H1 (cell line): ENCODE results near the gene SIPA1L3. TPM values are rescaled to one million over a fixed set of nuclear protein-coding genes. Genes with fewer than 3 reads are reported as not detected.

Source experiments
- CTCF ChIA-PET: fragments of 300-600 bp; sonication (Branson Sonifier 250); formaldehyde crosslinking; loops from one replicate; lab custom pipeline; 2021; ENCODE audit not compliant: partially characterized antibody; lab: Charles Lee
- POLR2A ChIA-PET: fragments of 300-600 bp; sonication (Branson Sonifier 250); formaldehyde crosslinking; loops from one replicate; lab custom pipeline; 2021; ENCODE audit warnings: inconsistent platforms; ENCODE audit not compliant: partially characterized antibody; lab: Charles Lee
- DNase-seq, 2 experiments: peaks; one replicate each; pipeline versions ENCODE4 v3.0.0 to v3.0.0-alpha.2; 2010 to 2022; ENCODE audit warnings: low spot score in 2 of 2, low read depth in 1 of 2, mixed read lengths in 1 of 2
- FAIRE-seq: peaks from 2 replicates; lab custom pipeline; 2011; peaks lifted over from hg19 to GRCh38; lab: Jason Lieb, UNC
- H2AFZ ChIP-seq: 2 replicates; pipeline ENCODE4 v1.8.1; 2012; ENCODE audit warnings: low read length, inconsistent platforms
- H2AK5ac ChIP-seq: 2 replicates; pipeline ENCODE4 v1.6.1; 2013; ENCODE audit warnings: low read depth, low read length
- H2BK120ac ChIP-seq: replicated peaks from 2 replicates; pipeline ENCODE3; 2013; ENCODE audit warnings: low read depth, low read length, inconsistent platforms
- H2BK12ac ChIP-seq: 2 replicates; pipeline ENCODE4 v1.6.1; 2013; ENCODE audit warnings: low read depth, low read length
- H2BK15ac ChIP-seq: 2 replicates; pipeline ENCODE4 v1.6.1; 2013; ENCODE audit warnings: low read length
- H2BK20ac ChIP-seq: 2 replicates; pipeline ENCODE4 v1.6.1; 2013; ENCODE audit warnings: low read length
- H2BK5ac ChIP-seq: 2 replicates; pipeline ENCODE4 v1.6.1; 2013; ENCODE audit warnings: low read depth, low read length
- H3K14ac ChIP-seq: 2 replicates; pipeline ENCODE4 v1.6.1; 2013; ENCODE audit warnings: inconsistent platforms; ENCODE audit not compliant: insufficient read length
- H3K18ac ChIP-seq: 2 replicates; pipeline ENCODE4 v1.6.1; 2013; ENCODE audit warnings: low read length; ENCODE audit errors: extremely low read depth
- H3K23ac ChIP-seq: 2 replicates; pipeline ENCODE4 v1.6.1; 2013; ENCODE audit warnings: inconsistent platforms; ENCODE audit not compliant: insufficient read length
- H3K23me2 ChIP-seq: 2 replicates; pipeline ENCODE4 v1.6.1; 2013; ENCODE audit warnings: low read depth, low read length
- H3K27ac ChIP-seq: 2 replicates; pipeline ENCODE4 v1.6.1; 2011; ENCODE audit warnings: low read depth, low read length, inconsistent platforms
- H3K27me3 ChIP-seq, 4 experiments: replicated peaks in 1 of 4; 1 replicate in 1 of 4; 2 replicates in 3 of 4; pipeline versions ENCODE4 v1.6.1 to v1.8.1; 2011 to 2013; ENCODE audit warnings: low read length in 3 of 4, mild to moderate bottlenecking in 3 of 4, inconsistent platforms in 2 of 4, mixed read lengths in 2 of 4, moderate library complexity in 1 of 4; ENCODE audit not compliant: control insufficient read depth in 3 of 4, insufficient read depth in 3 of 4; ENCODE audit errors: extremely low read depth in 1 of 4
- H3K36me3 ChIP-seq, 4 experiments: 2 replicates each; pipeline versions ENCODE4 v1.6.1 to v1.8.1; 2011 to 2013; ENCODE audit warnings: mild to moderate bottlenecking in 4 of 4, low read length in 3 of 4, moderate library complexity in 2 of 4, control low read depth in 1 of 4, inconsistent platforms in 1 of 4; ENCODE audit not compliant: insufficient read depth in 4 of 4, control insufficient read depth in 2 of 4
- H3K4ac ChIP-seq: replicated peaks from 2 replicates; pipeline ENCODE3; 2013; ENCODE audit warnings: low read length, low read depth, mixed read lengths, inconsistent platforms; ENCODE audit not compliant: insufficient read length
- H3K4me1 ChIP-seq, 4 experiments: replicated peaks in 1 of 4; 1 replicate in 1 of 4; 2 replicates in 3 of 4; pipeline versions ENCODE4 v1.6.1 to v1.8.1; 2011 to 2013; ENCODE audit warnings: low read length in 3 of 4, inconsistent platforms in 2 of 4, mixed read lengths in 1 of 4; ENCODE audit not compliant: insufficient read depth in 4 of 4, control insufficient read depth in 3 of 4
- H3K4me2 ChIP-seq, 2 experiments: 2 replicates each; pipeline versions ENCODE4 v1.6.1 to v1.8.1; 2011 to 2013; ENCODE audit warnings: low read depth in 2 of 2, low read length in 2 of 2, control low read depth in 1 of 2, inconsistent platforms in 1 of 2, mild to moderate bottlenecking in 1 of 2; ENCODE audit not compliant: insufficient read depth in 1 of 2
- H3K4me3 ChIP-seq, 4 experiments: fragments of 200-600, 300-600 bp in 1 of 4; sonication (generic), shearing (Covaris generic), sonication (Bioruptor Twin) in 1 of 4; 2 replicates each; pipeline versions ENCODE4 v1.5.1 to v1.8.1; 2011 to 2016; ENCODE audit warnings: low read length in 4 of 4, low read depth in 3 of 4, control low read depth in 2 of 4, inconsistent platforms in 2 of 4, mild to moderate bottlenecking in 2 of 4, mixed read lengths in 1 of 4, moderate library complexity in 1 of 4; ENCODE audit not compliant: insufficient read depth in 2 of 4; ENCODE audit errors: extremely low read depth in 1 of 4
- H3K56ac ChIP-seq: replicated peaks from 2 replicates; pipeline ENCODE3; 2013; ENCODE audit warnings: low read depth, mild to moderate bottlenecking, mixed read lengths, low read length, inconsistent platforms; ENCODE audit not compliant: insufficient read length
- H3K79me1 ChIP-seq: 2 replicates; pipeline ENCODE4 v1.6.1; 2013; ENCODE audit warnings: low read depth, low read length, control low read depth
- H3K79me2 ChIP-seq, 2 experiments: 2 replicates each; pipeline versions ENCODE4 v1.6.1 to v1.8.1; 2012 to 2013; ENCODE audit warnings: low read length in 2 of 2, mild to moderate bottlenecking in 2 of 2, inconsistent platforms in 1 of 2; ENCODE audit not compliant: insufficient read depth in 2 of 2, control insufficient read depth in 1 of 2
- H3K9ac ChIP-seq, 4 experiments: replicated peaks in 1 of 4; 1 replicate in 1 of 4; 2 replicates in 3 of 4; pipeline versions ENCODE4 v1.6.1 to v1.8.1; 2011 to 2013; ENCODE audit warnings: low read depth in 3 of 4, low read length in 3 of 4, control low read depth in 2 of 4, mild to moderate bottlenecking in 2 of 4, moderate library complexity in 2 of 4, inconsistent platforms in 1 of 4; ENCODE audit errors: extremely low read depth in 1 of 4
- H3K9me3 ChIP-seq, 2 experiments: 2 replicates each; pipeline versions ENCODE4 v1.6.1 to v1.8.1; 2012 to 2013; ENCODE audit warnings: mild to moderate bottlenecking in 2 of 2, moderate library complexity in 2 of 2, control low read depth in 1 of 2, inconsistent platforms in 1 of 2, low read depth in 1 of 2, low read length in 1 of 2, mixed read lengths in 1 of 2; ENCODE audit not compliant: insufficient read depth in 2 of 2
- H4K20me1 ChIP-seq, 2 experiments: replicated peaks in 1 of 2; 2 replicates each; pipeline versions ENCODE3 to v1.8.1; 2011 to 2013; ENCODE audit warnings: inconsistent platforms in 2 of 2, low read length in 2 of 2, mild to moderate bottlenecking in 1 of 2; ENCODE audit not compliant: insufficient read depth in 2 of 2, control insufficient read depth in 1 of 2
- H4K5ac ChIP-seq: 2 replicates; pipeline ENCODE4 v1.6.1; 2013; ENCODE audit warnings: low read length, low read depth, mixed read lengths, inconsistent platforms; ENCODE audit not compliant: insufficient read length
- H4K8ac ChIP-seq: 2 replicates; pipeline ENCODE4 v1.8.0; 2013; ENCODE audit warnings: mild to moderate bottlenecking, moderate library complexity, low read length, inconsistent platforms; ENCODE audit not compliant: insufficient read depth; ENCODE audit errors: extremely low read depth
- H4K91ac ChIP-seq: replicated peaks from 2 replicates; pipeline ENCODE3; 2013; ENCODE audit warnings: low read length, mixed read lengths, inconsistent platforms; ENCODE audit not compliant: insufficient read length
- BRCA1 ChIP-seq: IDR thresholded peaks from 2 replicates; pipeline ENCODE4 v1.6.1; 2012; ENCODE audit warnings: low read depth, low read length, improper control_type of control experiment
- CEBPB ChIP-seq: IDR thresholded peaks from 2 replicates; pipeline ENCODE4 v1.6.1; 2012; ENCODE audit warnings: low read depth, low read length
- CREB1 ChIP-seq: IDR thresholded peaks from 2 replicates; pipeline ENCODE4 v1.6.1; 2012; ENCODE audit warnings: inconsistent platforms
- FOSL1 ChIP-seq: IDR thresholded peaks from 2 replicates; pipeline ENCODE4 v1.6.1; 2011; ENCODE audit warnings: mild to moderate bottlenecking, low read depth, low read length, moderate library complexity; ENCODE audit not compliant: insufficient read depth
- JUN ChIP-seq: IDR thresholded peaks from 2 replicates; pipeline ENCODE4 v1.6.1; 2011; ENCODE audit warnings: low read depth, mild to moderate bottlenecking, improper control_type of control experiment, low read length
- KDM4A ChIP-seq: IDR thresholded peaks from one replicate; pipeline ENCODE4 v1.7.1; 2012; ENCODE audit warnings: low read depth, mild to moderate bottlenecking, moderate library complexity, low read length, inconsistent platforms; ENCODE audit not compliant: severe bottlenecking
- NRF1 ChIP-seq: IDR thresholded peaks from 2 replicates; pipeline ENCODE4 v1.6.1; 2011; ENCODE audit warnings: mild to moderate bottlenecking, low read depth, low read length, improper control_type of control experiment
- RBBP5 ChIP-seq: IDR thresholded peaks from 2 replicates; pipeline ENCODE4 v1.7.1; 2012; ENCODE audit warnings: low read depth, mild to moderate bottlenecking, inconsistent platforms, low read length, moderate library complexity, borderline replicate concordance
- SIRT6 ChIP-seq: IDR thresholded peaks from one replicate; pipeline ENCODE4 v1.7.1; 2012; ENCODE audit warnings: low read length, inconsistent platforms
- SP1 ChIP-seq: IDR thresholded peaks from 2 replicates; pipeline ENCODE4 v1.6.1; 2011; ENCODE audit warnings: low read depth, low read length
- SP2 ChIP-seq: IDR thresholded peaks from 2 replicates; pipeline ENCODE4 v1.6.1; 2012; ENCODE audit warnings: mild to moderate bottlenecking, low read length, inconsistent platforms
- SRF ChIP-seq: IDR thresholded peaks from 2 replicates; pipeline ENCODE4 v1.6.1; 2011; ENCODE audit warnings: mild to moderate bottlenecking, low read depth, low read length, moderate library complexity
- TBP ChIP-seq: IDR thresholded peaks from 2 replicates; pipeline ENCODE4 v1.6.1; 2011; ENCODE audit warnings: low read depth, low read length, improper control_type of control experiment
- WGBS, 2 experiments: shearing (Covaris generic) in 1 of 2; methylation state at CpG; one replicate each; pipeline versions ENCODE4 v1.1.6 to v1.1.7; 2013 to 2015; ENCODE audit warnings: low lambda C conversion rate in 2 of 2, mixed read lengths in 2 of 2, inconsistent platforms in 1 of 2, low coverage in 1 of 2, missing lambda C conversion rate in 1 of 2; ENCODE audit not compliant: insufficient replicate concordance in 2 of 2, insufficient coverage in 1 of 2, insufficient read length in 1 of 2; ENCODE audit errors: extremely low coverage in 1 of 2, missing lambda C conversion rate in 1 of 2; 5-methylcytosine and 5-hydroxymethylcytosine counted together
- polyA plus RNA-seq, 7 experiments: library from polyadenylated mRNA; depleted of rRNA in 3 of 7; stranded (reverse) in 5 of 7; unstranded in 2 of 7; fragments of >200 nt in 5 of 7; fragments of 200-250 nt in 2 of 7; gene quantifications; 1 replicate in 5 of 7; 2 replicates in 1 of 7; 4 replicates in 1 of 7; pipeline versions ENCODE4 v1.2.1 to v1.2.3, GENCODE V29; 2011 to 2013; ENCODE audit warnings: missing spikeins in 2 of 7, mixed read lengths in 2 of 7
- total RNA-seq: library from RNA; stranded (reverse); fragmentation: NEBNext Ultra II Directional; extraction: Animal tissue kit (Norgen Biotek cat#: 25700); gene quantifications from 2 replicates; pipeline ENCODE4 v1.2.1, GENCODE V29; 2021
- TF ChIP-seq, protein P1 (sequence below), 3 experiments: IDR thresholded peaks; 1 replicate in 2 of 3; 2 replicates in 1 of 3; pipeline versions ENCODE4 v1.5.1 to v1.6.1; 2011; ENCODE audit warnings: low read length in 3 of 3, mild to moderate bottlenecking in 3 of 3, inconsistent platforms in 2 of 3, low read depth in 1 of 3, moderate library complexity in 1 of 3; ENCODE audit not compliant: insufficient read depth in 1 of 3; ENCODE audit errors: control extremely low read depth in 1 of 3

SIPA1L3 gene
- total and polyA plus RNA-seq, 2 of the 8 experiments (the other 6 are each of a cell fraction or from before 2014, with no cell fraction given) = 15.0 to 54.9 TPM

DNA sequence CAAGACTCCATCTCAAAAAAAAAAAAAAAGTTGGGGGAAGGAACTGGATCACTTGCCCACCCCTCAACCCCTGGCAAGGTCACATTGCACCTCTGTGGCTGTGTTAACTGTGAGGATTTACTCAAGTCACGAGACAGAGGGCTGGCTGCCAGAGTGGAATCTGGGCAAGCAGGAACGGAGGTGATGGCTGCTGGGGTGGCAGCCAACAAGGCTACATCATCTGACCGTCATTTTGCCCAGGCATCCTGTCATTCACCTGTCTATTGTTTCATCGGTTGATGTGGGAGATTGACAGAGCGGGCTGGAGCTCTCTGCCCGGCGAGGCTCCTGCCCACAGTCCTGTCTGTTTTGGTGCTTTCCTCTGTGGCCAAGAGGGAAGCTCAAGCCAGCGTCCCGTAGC lies 241.3 kb downstream of the SIPA1L3 start:
- H3K23me2 ChIP-seq = no peaks in the 10 kb centered on the region
- H4K20me1 ChIP-seq = peaks cover 0 to 1% of the 10 kb centered on the region in 2 experiments
- no peaks in the 10 kb centered on the region for H3K79me1 ChIP-seq
- H2BK12ac ChIP-seq = no peak overlapping the region
- no peak for DNase-seq
- H2BK5ac ChIP-seq = no peak overlapping the region
- no peaks in the 10 kb centered on the region for H3K27me3 ChIP-seq
- no peak overlapping the region for H4K8ac ChIP-seq
- FAIRE-seq = no peak
- no peak overlapping the region for H3K4ac ChIP-seq
- H3K27ac ChIP-seq = no peak overlapping the region
- H3K79me2 ChIP-seq = no peaks in the 10 kb centered on the region
- no peak overlapping the region for H2BK20ac ChIP-seq
- H3K36me3 ChIP-seq = peaks cover 2 to 13% (median 4%) of the 10 kb centered on the region in 4 experiments; a peak in 4 of 8 replicates
- no peak overlapping the region for H3K18ac ChIP-seq
- no peak overlapping the region for H3K56ac ChIP-seq
- H4K5ac ChIP-seq = no peak overlapping the region
- H3K4me2 ChIP-seq = no peak overlapping the region
- H4K91ac ChIP-seq = no peak overlapping the region
- no peak overlapping the region for H2AFZ ChIP-seq
- H3K4me1 ChIP-seq = no peaks in the 10 kb centered on the region
- ChIA-PET POLR2A (no interaction called here), CTCF (interaction anchor here (0.7 to 10.6 kb wide), 3 partner anchors 9 to 109 kb away, joined by 3 to 95 read pairs (median 3); no protein-coding TSS in a partner anchor)
- H3K14ac ChIP-seq = no peak overlapping the region
- no peaks in the 10 kb centered on the region for H3K9me3 ChIP-seq
- no peak overlapping the region for H3K4me3 ChIP-seq
- H2AK5ac ChIP-seq = no peak overlapping the region
- no peak overlapping the region for H3K23ac ChIP-seq
- H3K9ac ChIP-seq = no peak overlapping the region
- H2BK15ac ChIP-seq = no peak overlapping the region
- WGBS, 2 experiments = 92% methylated on average over 9 of the region's 9 CpGs; no CpG with 5 or more reads in 1 of the 2 experiments
- H2BK120ac ChIP-seq = no peak overlapping the region
- TF ChIP-seq RBBP5 (no peak), BRCA1 (no peak), SIRT6 (no peak), CEBPB (no peak), TBP (no peak), FOSL1 (no peak), JUN (no peak), CREB1 (no peak), NRF1 (no peak), SP2 (no peak), SP1 (no peak), KDM4A (no peak), SRF (no peak)
- TF ChIP-seq, protein P1, sequence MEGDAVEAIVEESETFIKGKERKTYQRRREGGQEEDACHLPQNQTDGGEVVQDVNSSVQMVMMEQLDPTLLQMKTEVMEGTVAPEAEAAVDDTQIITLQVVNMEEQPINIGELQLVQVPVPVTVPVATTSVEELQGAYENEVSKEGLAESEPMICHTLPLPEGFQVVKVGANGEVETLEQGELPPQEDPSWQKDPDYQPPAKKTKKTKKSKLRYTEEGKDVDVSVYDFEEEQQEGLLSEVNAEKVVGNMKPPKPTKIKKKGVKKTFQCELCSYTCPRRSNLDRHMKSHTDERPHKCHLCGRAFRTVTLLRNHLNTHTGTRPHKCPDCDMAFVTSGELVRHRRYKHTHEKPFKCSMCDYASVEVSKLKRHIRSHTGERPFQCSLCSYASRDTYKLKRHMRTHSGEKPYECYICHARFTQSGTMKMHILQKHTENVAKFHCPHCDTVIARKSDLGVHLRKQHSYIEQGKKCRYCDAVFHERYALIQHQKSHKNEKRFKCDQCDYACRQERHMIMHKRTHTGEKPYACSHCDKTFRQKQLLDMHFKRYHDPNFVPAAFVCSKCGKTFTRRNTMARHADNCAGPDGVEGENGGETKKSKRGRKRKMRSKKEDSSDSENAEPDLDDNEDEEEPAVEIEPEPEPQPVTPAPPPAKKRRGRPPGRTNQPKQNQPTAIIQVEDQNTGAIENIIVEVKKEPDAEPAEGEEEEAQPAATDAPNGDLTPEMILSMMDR (IDR thresholded peaks at IDR 0.05; ENCODE audit: control extremely low read depth in 1 of 3, insufficient read depth in 1 of 3, low read depth in 1 of 3, low read length in 3 of 3) = no peak
